NCI-H2196 treated with DMSO at 0.1 percent for 48 hours (cell line): ENCODE data around the gene VPS26A.
"Not testable (repeated sequence)": the region's sequence is repeated elsewhere in the genome, so short reads cannot be mapped to it uniquely, and the experiment has no call there.

Source experiments
- DNase-seq: peaks from one replicate; lab custom pipeline; 2025; ENCODE audit not compliant: unreplicated experiment; lab: John Stamatoyannopoulos, UW

The VPS26A gene

DNA sequence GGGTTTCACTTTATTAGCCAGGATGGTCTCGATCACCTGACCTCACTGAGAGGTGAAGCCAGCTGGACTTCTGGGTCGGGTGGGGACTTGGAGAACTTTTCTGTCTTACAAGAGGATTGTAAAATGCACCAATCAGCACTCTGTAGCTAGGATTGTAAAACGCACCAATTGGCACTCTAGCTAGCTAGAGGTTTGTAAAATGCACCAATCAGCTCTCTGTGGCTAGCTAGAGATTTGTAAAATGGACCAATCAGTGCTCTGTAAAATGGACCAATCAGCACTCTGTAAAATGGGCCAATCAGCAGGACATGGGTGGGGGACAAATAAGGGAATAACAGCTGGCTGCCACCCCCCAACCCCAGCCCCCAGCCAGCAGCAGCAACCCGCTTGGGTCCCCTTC is 51.3 kb downstream of the VPS26A start:
- DNase-seq: not testable (repeated sequence)

DNA sequence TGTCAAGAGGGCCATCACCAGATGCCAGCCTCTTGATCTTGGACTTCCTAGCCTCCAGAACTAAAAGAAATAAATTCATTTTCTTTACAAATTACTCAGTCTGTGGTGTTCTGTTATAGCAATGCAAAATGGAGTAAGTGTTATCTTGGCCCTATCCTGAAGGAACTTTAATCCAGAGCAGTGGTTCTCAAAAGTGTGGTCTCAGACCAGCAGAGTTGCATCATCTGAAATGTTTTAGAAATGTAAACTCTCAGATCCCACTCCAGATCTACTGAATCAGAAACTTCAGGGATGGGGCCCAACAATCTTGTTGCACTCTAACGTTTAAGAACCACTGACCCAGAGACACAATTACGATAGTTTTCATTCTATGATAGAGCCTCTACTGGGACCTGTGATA is 52.8 kb downstream of the VPS26A start:
- no peak for DNase-seq

DNA sequence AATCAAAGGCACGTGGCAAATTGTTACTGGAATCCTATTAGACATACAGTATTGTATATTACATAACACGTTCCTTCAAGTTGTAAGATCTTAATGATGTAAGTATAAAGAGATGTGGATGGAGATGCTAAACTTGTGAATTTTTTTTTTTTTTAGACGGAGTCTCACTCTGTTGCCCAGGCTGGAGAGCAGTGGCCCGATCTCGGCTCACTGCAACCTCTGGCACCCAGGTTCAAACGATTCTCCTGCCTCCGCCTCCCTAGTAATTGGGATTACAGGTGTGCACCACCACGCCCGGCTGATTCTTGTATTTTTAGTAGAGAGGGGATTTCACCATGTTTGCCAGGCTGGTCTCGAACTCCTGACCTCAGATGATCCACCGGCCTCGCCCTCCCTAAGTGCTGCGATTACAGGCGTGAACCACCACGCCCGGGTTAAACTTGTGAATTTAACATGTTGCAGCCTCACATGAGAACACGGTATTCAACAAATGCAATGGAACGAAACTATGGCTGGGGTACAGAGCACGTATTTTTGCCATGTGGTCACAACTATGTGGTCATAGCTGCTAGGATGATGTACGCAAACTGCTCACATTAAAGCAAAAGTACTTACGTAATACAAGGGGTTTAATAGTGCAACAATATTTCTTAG is 55.2 kb downstream of the VPS26A start:
- peak; percentile 19 for DNase-seq

DNA sequence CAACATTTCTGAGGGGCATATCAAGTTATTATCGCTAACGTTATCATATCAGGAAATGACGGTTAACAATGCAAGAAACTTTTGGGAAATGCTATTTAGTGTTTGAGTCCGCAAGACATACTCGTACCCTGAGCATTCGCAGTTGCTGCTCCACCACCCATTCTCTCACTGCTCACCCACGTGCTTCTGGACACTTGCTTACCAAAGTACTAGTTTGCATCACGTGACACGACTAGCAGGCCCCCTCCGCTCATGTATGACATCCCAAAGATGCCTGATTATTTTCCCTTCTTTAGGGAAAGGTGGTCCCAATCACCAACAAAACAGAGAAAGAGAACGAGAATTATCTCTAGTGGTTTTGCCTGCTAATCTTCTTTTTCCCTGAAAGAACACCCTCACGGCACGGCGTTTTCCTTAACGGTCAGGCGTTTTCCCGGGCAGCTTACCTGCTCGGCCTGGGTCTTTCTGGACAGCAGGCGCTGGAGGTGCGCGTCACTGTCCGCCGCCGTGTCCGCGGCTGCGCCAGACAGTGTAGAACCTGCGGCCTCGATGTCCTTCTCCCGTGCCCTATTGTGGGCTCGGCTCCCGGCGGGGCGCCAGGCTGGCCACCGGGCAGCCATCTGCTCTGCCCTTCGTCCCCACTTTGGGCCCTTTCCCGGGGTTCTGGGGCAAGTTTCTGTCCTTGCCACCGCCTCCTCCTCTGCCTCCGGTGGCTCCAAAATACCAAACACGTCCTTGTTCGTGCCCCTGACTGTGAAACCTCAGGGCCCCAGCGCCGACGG is 56.0 kb downstream of the VPS26A start, which contains the start of gene SUPV3L1:
Gene SUPV3L1, plus strand, starts transcription at position 492 of the 782 bp plus-strand sequence. Its CDS starts 58 bp downstream, at position 550.
- peak; percentile 72 for DNase-seq

DNA sequence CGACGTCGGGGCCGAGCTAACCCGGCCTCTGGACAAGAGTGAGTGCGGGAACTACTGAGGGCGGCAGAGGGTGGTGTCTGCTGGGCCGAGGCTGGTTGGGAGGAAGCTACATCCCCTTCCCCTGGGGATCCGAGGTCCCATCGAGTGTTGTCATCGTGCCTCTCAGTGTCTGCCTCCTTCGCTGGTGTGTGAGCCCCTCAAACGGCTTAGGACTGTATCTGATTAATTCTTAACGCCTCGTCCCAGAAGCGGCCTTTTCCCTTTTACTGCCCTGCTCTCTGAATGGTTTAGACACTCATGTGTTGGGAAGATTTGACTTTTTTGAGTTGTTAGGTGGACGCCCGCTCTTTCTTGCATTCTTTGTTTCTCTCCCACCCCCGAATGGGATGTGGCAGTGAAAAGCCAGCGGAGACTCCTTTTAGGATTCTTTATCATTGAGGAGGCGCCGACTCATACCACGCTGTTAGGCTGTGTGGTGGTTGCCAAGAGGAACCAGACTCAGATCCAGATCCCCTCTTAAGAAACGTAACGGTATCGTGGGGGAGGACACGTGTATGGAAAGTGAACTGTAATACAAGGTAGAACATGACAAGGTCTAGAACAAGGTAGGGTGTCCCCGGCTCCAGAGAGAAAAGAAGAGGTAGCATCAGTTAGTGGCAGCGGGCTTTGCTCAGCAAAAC is 56.7 kb downstream of the VPS26A start:
- no peak for DNase-seq

DNA sequence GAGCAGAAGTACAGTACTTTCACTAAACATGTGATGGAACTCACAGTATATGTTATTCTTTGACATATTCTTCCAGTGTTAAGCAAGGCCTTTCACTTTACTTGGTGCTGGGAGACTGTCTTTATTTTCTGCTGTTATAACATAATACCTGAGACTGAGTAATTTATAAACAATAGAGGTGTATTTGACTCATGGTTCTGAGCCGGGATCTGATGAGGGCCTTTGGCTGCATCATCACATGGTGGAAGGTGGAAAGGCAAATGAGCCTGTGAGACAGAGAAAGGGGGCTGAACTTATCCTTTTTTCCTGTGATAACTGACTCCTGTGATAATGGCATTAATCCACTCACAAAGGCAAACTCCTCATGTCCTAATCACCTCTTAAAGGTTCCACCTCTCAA is 57.5 kb downstream of the VPS26A start:
- DNase-seq: no peak

DNA sequence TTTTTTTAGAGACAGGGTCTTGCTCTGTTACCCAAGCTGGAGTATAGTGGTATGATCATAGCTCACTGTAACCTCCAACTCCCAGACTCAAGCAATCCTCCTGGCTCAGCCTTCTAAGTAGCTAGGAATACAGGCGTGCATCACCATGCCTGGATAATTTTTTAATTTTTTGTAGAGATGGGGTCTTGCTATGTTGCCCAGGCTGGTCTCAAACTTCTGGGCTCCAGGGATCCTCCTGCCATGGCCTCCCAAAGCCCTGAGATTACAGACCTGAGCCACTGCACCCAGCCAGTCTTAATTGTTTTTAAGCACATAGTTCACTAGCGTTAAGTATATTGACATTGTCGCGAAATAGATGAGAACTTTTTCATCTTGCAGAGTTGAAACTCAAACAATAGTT is 58.0 kb downstream of the VPS26A start:
- no peak for DNase-seq

DNA sequence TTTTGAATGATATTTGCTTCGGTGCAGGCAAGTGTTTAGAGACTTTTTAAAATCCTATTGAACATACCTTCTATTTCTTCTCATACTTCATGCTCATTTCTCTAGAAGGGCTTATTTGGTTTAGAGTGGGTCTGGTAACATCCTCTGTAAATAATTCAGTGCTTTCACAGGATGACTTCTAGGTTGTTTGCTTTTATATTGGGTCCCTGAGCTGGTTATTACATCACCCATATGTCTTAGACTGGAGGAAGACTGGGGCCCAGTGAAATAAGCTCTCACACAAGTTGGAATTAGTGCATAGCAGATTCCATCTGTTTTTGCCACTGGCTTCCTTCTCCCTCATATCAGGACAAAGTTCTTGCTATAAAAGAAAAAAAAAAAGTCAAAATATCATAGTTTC is 62.5 kb downstream of the VPS26A start:
- DNase-seq: no peak

DNA sequence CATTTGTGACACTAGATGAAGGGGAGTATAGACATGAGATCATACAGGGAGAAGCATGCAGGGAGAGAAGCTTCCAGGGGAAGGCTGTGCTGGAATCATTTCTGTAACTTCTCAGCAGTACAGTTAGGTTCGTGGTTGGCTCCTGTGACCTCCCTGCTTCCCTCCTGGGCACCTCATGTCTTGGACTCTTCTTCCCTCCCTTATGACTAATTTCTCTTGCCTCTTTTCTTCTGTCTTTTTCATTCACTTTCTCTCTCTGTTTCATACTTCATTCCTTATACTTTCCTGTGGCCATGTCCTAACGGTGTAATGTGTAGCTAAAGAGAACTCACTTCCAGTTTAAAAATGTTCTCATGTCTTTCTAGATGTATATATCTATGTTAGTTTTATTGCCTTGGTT is 77.1 kb downstream of the VPS26A start:
- no peak for DNase-seq

DNA sequence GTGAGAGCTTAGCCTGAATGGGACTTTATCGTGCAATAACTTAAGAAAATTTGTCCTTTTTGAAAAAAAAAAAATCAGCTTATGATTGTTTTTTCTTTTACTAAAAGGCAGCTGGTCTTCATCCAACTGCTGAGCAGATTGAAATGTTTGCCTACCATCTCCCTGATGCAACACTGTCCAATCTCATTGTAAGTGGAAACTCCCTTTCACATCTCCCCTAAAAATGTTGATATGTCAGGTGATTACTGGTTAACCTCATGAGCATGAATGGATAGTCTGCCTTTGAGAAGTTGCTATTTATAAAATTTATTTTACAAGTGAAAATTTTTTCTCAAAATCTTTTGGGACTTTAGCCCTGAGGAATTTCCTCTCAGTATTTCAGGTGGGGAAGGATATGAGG is 78.4 kb downstream of the VPS26A start:
- no peak for DNase-seq

DNA sequence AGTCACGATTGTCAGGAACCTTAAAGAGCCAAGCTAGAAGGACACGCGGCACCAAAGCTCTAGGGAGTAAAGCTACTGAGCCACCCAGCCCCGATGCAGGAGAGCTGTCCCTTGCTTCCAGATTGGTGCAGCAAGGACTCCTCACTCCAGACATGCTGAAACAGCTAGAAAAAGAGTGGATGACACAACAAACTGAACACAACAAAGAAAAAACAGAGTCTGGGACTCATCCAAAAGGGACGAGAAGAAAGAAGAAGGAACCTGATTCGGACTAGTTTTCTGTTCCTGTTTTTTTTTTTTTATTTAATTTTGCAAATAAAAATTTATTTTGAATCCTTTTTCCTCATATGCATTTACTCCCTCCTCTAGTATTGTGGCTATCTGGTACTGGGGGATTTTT is 84.8 kb downstream of the VPS26A start:
- DNase-seq: no peak

DNA sequence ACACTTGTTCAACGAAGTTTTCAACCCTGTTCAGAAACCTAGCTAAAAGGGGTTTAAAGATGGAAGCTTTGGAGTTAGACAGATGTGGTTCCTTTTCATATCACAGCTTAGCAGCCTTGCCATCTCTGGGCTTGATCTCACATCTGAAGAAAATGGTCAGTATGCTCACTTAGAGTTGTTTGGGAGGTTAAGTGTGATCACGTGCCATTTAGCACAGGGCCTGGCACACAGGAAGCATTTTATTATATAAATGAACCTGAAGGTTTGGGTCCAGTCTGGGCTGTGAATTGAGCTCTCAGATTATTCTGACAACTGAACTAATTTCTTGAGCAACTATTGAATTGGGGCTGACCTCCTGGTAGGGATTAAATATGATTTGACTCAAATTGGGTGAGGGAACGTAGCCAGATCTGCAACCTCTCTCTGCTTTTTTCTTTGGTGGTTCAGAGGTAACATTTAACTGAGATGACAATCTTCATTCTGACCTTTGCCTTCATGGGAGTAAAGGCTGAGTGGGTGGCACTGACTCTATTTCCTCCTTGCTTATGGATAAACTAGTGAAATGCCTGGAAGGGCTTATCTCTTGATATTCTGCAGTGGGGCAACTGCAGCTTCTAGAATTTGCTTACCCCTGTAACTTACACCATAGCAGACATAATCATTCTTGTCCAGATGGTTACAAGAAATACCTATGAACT is 86.0 kb downstream of the VPS26A start:
- DNase-seq: no peak

DNA sequence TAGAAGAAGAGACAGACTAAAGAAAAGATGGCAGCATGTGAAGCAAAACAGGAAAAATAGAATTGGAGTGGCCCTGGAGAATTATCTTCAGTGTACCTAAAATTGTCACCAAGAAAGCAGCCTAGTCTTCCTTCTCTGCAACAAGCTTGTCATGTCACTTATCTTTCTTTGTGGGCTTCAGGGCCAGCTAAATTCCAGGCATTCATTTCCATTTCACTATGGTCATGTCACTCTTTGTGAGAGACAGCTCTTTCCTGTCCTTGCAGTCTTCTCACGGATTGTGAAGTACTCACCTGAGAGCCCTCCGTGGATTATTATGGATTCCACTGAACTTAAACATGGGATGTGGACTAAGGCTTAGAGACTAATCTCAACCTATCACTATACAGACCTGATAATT is 87.1 kb downstream of the VPS26A start:
- DNase-seq: no peak

DNA sequence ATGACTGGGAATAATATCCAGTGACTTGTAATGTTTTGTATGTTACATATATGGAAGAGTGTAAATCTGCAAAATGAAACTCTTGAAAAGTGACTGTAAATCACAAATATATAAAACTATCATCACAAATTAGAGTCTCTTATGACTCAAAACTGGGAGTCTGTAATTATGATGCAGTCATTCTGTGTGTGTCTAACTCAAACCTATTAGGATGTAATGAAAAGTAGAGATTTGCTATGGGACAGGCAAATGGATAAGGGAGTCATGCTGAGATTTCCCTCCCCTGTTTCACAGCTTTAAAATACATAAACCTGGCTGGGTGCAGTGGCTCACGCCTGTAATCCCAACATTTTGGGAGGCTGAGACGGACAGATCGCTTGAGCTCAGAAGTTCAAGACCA is 87.5 kb downstream of the VPS26A start:
- DNase-seq: no peak

DNA sequence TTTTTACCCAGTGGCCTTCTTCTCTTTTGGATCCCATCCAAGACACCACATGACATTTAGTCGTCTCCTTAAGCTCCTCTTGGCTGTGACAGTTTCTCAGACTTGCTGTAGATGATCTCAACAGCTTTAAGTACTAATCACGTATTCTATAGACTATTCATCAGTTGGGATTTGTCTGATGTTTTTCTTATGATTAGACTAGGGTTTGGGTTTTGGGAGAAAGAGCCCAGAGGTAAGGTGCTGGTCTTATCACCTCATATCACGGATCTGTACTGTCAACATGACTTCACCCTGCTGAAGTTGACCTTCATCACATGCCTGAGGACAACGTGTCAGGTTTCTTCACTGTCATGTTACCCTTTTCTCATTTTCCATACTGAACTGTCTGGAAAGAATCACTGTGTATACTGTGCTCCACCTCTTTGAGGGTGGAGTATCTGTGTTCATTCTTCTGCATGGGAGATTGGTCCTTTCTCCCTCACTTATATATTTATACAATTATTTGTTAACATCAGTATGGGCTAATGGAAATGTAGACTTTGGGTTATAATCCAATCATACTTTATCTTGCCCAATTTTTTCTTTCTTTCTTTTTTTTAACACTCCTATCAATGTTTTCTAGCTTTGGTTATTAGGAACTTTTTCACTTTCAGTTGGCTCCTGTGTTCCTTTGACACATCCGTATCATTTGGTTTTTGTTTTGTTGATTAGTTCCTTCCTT is 89.8 kb downstream of the VPS26A start:
- no peak for DNase-seq

DNA sequence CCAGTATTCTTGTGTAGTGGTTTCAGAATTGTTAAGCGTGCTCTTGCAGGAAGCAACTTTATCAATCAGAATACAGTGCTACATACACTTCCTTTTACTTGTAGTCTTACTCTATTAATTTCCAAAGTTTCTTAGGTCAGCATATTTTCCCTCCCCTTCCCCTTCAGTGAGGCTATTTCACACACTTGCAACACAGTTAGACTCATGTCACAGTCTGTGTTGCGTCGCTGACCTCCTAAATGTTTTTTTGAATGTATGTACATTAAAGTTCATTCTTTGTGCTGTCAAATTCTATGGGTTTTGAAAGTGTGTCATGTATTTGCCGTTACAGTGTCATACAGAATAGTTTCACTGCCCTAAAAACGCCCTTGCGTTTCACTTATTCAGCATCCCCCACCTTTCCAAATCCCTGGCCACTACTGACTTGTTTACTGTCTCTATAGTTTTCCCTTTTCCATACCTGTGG is 90.7 kb downstream of the VPS26A start:
- no peak for DNase-seq

DNA sequence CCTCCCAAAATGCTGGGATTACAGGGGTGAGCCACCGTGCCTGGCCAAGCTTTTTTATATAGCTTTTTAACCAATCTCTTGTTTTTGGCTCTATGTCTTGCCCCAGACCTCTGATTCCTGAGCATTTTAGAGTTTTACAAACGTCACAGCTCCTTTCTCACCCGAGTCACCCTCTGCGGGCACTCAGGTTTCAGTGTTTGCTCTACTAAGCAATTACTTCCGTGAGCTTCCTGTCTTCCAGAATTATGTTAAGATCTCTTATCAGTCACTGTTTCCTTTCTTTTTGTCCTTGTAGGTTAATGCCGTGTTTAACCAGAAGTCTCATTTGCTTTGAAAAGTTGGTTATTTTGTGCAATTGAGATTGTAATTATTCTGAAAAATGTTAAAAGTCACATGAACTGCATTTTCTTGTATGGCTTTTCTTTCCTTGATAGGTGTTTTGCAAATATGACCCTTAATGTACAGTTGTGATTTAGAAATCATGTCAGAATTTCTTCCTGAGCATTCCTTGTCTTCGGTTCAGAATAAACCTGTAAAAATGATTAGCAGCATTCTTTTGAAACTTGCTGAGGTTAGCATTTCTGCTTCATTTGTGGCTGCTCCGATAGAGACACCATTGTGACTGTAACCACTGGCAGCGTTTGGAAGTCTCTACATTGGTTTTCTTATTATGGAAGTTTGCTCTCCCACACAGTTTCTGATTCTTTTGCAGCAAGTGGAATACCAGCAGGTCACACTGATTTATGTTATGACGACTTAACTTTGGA is 91.6 kb downstream of the VPS26A start:
- no peak for DNase-seq

DNA sequence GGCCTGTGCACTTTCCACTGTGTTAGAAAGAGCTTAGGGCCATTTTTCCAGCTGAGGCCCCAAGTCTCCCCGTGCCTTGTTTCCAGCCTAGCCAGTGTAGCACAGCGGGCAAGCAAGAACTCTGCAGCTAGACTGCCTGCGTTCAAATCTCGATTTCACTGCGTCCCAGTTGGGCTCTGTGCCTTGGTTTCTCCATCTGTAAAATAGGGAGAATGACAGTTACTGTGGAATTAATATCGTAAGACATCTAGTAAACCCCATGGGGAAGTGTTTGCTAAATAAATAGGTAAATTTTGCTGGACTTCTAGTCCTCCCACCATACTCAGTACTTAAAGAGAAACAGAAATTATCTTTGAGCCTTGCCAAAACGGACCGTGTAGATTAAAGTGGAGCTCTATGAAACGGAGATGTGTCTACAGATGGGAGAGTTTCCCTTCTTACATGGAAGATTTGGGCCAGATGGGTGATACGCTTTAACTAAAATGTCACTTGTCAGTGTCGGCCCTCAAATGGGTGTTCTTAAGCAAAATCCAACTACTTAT is 92.7 kb downstream of the VPS26A start:
- DNase-seq: no peak

DNA sequence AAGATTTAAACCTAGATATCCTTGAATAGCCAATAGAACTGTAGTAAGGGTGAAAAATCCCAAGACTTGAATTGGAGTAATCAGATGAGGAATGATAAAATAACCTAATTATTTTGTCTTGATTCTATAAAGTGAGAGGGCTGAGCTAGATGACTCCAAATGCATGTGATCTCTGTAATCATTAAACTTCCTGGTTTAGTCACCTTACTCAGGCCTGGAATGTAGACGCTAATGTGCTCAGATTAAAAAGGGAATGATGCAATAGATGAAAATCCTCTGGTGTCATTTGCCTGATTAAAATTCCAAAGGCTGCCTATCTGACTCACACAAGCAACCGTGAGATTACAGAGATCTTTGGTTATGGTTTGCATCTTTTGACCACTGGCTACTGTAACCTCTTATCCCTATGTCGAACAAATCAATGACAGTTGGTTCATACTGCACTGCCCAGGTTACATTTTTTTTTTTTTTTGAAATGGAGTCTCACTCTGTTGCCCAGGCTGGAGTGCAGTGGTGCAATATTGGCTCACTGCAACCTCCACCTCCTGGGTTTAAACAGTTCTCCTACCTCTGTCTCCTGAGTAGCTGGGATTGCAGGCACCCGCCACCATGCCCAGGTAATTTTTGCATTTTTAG is 93.3 kb downstream of the VPS26A start:
- DNase-seq: peak; percentile 5
